GM18907 (cell line): Measurements from ENCODE around the gene CDH4.

Experiments used
- ATAC-seq: cut with Tn5 transposase; IDR thresholded peaks from one replicate; pipeline ENCODE4 v1.9.1; 2021; ENCODE audit warnings: mild to moderate bottlenecking, moderate library complexity; ENCODE audit not compliant: unreplicated experiment

The CDH4 gene

GRCh38 chr20:61786230-61786629 lies 534.2 kb downstream of the CDH4 start:
- ATAC-seq, result no peak

- no peak for ATAC-seq
Observed at GRCh38 chr20:61788343-61788742, 536.3 kb downstream of the CDH4 start.

- ATAC-seq, result no peak
Observed at GRCh38 chr20:61789329-61789728, 537.3 kb downstream of the CDH4 start.

- no peak for ATAC-seq
Observed at GRCh38 chr20:61790116-61790827, 538.2 kb downstream of the CDH4 start.

- ATAC-seq, result no peak
Observed at GRCh38 chr20:61791995-61792394, 539.9 kb downstream of the CDH4 start.

GRCh38 chr20:61795669-61796630 lies 543.9 kb downstream of the CDH4 start:
- no peak for ATAC-seq

GRCh38 chr20:61796738-61797137 lies 544.7 kb downstream of the CDH4 start:
- no peak for ATAC-seq

GRCh38 chr20:61797200-61797599 lies 545.1 kb downstream of the CDH4 start:
- no peak for ATAC-seq

- no peak for ATAC-seq
Observed at GRCh38 chr20:61797971-61798411, 545.9 kb downstream of the CDH4 start.

- no peak for ATAC-seq
Observed at GRCh38 chr20:61798632-61799031, 546.6 kb downstream of the CDH4 start.

- ATAC-seq, result no peak
Observed at GRCh38 chr20:61799394-61799923, 547.4 kb downstream of the CDH4 start.

GRCh38 chr20:61799928-61800327 lies 547.9 kb downstream of the CDH4 start:
- ATAC-seq, result no peak

GRCh38 chr20:61800359-61801064 lies 548.5 kb downstream of the CDH4 start:
- ATAC-seq, result no peak

GRCh38 chr20:61801065-61801360 lies 549.0 kb downstream of the CDH4 start:
- no peak for ATAC-seq

- no peak for ATAC-seq
Observed at GRCh38 chr20:61801428-61801827, 549.4 kb downstream of the CDH4 start.

GRCh38 chr20:61801857-61802442 lies 549.9 kb downstream of the CDH4 start:
- ATAC-seq, result no peak

GRCh38 chr20:61802721-61803311 lies 550.8 kb downstream of the CDH4 start:
- no peak for ATAC-seq

GRCh38 chr20:61803416-61803914 lies 551.4 kb downstream of the CDH4 start:
- no peak for ATAC-seq

GRCh38 chr20:61803915-61804751 lies 552.1 kb downstream of the CDH4 start:
- ATAC-seq, result no peak
